A549 (cell line): ENCODE data around the gene KCTD12.

Experiments
- CTCF ChIP-seq: fragments of >200 bp; sonication (Bioruptor Twin); formaldehyde crosslinking; IDR thresholded peaks from 3 replicates; pipeline ENCODE4 v1.5.1; 2016
- EP300 ChIP-seq, 2 experiments: fragments of >200 bp; sonication (Bioruptor Twin); formaldehyde crosslinking; IDR thresholded peaks; 2 replicates in 1 of 2; 3 replicates in 1 of 2; pipeline ENCODE4 v1.6.1; 2016 to 2017

GRCh38 chr13:76894401-76895110, 8.4 kb upstream of the KCTD12 start:
- no peak for TF ChIP-seq CTCF
- no peak for TF ChIP-seq EP300 (IDR thresholded peaks at IDR 0.05)
